Cardiac fibroblast (primary cell): ENCODE measurements around the gene SCGB2A2.

Experiments
- DNase-seq, 2 donors: peaks; one replicate each; pipeline versions ENCODE4 v3.0.0 to v3.0.0-alpha.2; 2010; ENCODE audit warnings: low read depth in 2 of 2
- H3K4me3 ChIP-seq, 2 donors: replicated peaks in 1 of 2; 1 replicate in 1 of 2; 2 replicates in 1 of 2; pipeline ENCODE4 v1.5.1; 2011; ENCODE audit warnings: low read depth in 2 of 2, low read length in 2 of 2, mild to moderate bottlenecking in 2 of 2, moderate library complexity in 1 of 2
- TF ChIP-seq, protein P1 (sequence below): IDR thresholded peaks from one replicate; pipeline ENCODE4 v1.5.1; 2011; ENCODE audit warnings: low read depth, mild to moderate bottlenecking, low read length, inconsistent platforms

The SCGB2A2 gene

DNA sequence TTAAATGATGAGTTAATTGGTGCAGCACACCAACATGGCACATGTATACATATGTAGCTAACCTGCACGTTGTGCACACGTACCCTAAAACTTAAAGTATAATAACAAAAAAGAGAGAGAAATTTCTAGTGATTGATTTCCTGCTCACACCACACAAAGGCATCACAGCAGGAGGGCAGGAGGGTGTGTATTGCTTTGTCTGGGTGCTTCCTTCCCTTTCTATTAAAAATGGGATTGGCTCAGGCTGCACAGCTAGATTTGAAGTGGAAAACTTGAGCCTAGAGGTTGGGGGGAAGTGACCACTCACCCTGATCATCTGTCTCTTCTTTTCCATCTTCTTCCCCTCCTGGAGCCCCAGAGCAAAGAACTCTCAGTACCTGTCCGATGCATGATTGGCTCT is 28.9 kb upstream of the SCGB2A2 start:
- no peak for DNase-seq
- TF ChIP-seq, protein P1, sequence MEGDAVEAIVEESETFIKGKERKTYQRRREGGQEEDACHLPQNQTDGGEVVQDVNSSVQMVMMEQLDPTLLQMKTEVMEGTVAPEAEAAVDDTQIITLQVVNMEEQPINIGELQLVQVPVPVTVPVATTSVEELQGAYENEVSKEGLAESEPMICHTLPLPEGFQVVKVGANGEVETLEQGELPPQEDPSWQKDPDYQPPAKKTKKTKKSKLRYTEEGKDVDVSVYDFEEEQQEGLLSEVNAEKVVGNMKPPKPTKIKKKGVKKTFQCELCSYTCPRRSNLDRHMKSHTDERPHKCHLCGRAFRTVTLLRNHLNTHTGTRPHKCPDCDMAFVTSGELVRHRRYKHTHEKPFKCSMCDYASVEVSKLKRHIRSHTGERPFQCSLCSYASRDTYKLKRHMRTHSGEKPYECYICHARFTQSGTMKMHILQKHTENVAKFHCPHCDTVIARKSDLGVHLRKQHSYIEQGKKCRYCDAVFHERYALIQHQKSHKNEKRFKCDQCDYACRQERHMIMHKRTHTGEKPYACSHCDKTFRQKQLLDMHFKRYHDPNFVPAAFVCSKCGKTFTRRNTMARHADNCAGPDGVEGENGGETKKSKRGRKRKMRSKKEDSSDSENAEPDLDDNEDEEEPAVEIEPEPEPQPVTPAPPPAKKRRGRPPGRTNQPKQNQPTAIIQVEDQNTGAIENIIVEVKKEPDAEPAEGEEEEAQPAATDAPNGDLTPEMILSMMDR: no peak
- no peak overlapping the region for H3K4me3 ChIP-seq

GRCh38 chr11:62242021-62242420 is 27.9 kb upstream of the SCGB2A2 start, which contains the start of gene SCGB1D2:
Gene SCGB1D2, plus strand, starts transcription at chr11:62242239. Its CDS starts 69 bp downstream, at chr11:62242308.
- no peak for DNase-seq
- no peak within 1 kb of the TSS for H3K4me3 ChIP-seq
- TF ChIP-seq, protein P1: no peak

DNA sequence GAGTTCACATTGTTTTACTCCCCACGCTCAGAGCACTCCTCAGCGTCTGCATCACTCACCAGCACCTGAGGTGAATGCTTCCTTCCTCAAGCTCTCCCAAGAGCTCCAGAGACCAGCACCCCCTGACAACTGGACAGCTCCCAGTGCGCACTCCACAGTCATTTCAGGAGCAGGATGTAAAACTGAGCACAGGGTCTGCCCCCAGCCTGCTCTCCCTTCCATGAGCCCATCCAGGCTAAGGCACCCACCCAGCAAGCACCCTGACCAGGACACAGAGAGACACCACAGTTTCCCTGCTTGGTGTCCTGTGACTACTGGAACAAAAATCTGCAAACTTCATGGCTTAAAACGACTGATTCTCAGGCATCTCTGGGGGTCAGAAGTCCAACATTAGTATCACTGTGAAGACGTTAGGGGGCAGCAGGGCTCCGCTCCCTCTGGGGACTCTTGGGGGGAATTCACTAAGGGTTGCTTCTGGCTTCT is 24.6 kb upstream of the SCGB2A2 start:
- no peak overlapping the region for H3K4me3 ChIP-seq
- DNase-seq: peak; percentile 40 to 55
- TF ChIP-seq, protein P1: peak; percentile 43

- no peak for DNase-seq
- H3K4me3 ChIP-seq: no peak overlapping the region
- TF ChIP-seq, protein P1: no peak
These were observed 18.3 kb upstream of the SCGB2A2 start for GRCh38 chr11:62251698-62252097.

GRCh38 chr11:62253999-62254542 is 15.9 kb upstream of the SCGB2A2 start:
- no peak overlapping the region for H3K4me3 ChIP-seq
- no peak for DNase-seq
- TF ChIP-seq, protein P1: no peak

- peak in 1 of 2 donors; percentile 37 for DNase-seq
- TF ChIP-seq, protein P1: no peak
- H3K4me3 ChIP-seq: no peak overlapping the region
These were observed 13.7 kb upstream of the SCGB2A2 start for GRCh38 chr11:62256281-62256680.
